PC-3 (cell line): Measurements from ENCODE around the gene CDKL5. TPM values are rescaled to one million over a fixed set of nuclear protein-coding genes. Genes with fewer than 3 reads are reported as not detected.
"Not testable (repeated sequence)": the region's sequence is repeated elsewhere in the genome, so short reads cannot be mapped to it uniquely, and the experiment has no call there.

ENCODE experiments used
- ATAC-seq: fragments of 200-7000 bp; cut with Tn5 transposase; 2 replicates; pipeline ENCODE4 v1.9.1; 2020; ENCODE audit warnings: mild to moderate bottlenecking, moderate library complexity
- BruUV-seq: library from RNA; stranded (reverse); fragments of 400-500 nt; replicated peaks from 2 replicates; lab custom pipeline; 2021; lab: Mats Ljungman, UMichigan
- CTCF ChIA-PET: fragments of 300-600 bp; sonication (Branson Sonifier 250); formaldehyde crosslinking; loops from one replicate; lab custom pipeline; 2022; ENCODE audit warnings: antibody characterized with exemption; lab: Charles Lee
- POLR2A ChIA-PET: fragments of 300-600 bp; sonication (Branson Sonifier 250); formaldehyde crosslinking; loops from one replicate; lab custom pipeline; 2022; ENCODE audit warnings: antibody characterized with exemption; ENCODE audit not compliant: unreplicated experiment; lab: Charles Lee
- DNase-seq: peaks from one replicate; pipeline ENCODE4 v3.0.0-alpha.2; 2015
- H2AFZ ChIP-seq: fragments of 300-600 bp; sonication (generic); 2 replicates; pipeline ENCODE4 v1.6.0; 2016; ENCODE audit warnings: antibody characterized with exemption, low read length
- H3F3A ChIP-seq: fragments of 300-600 bp; sonication (generic); one replicate; pipeline ENCODE4 v1.6.0; 2017; ENCODE audit warnings: antibody characterized with exemption, low read length, control low read depth, mild to moderate bottlenecking; ENCODE audit not compliant: unreplicated experiment
- H3K27ac ChIP-seq: fragments of 300-600 bp; sonication (generic); 2 replicates; pipeline ENCODE4 v1.5.1; 2016; ENCODE audit warnings: mild to moderate bottlenecking, low read length
- H3K27me3 ChIP-seq: fragments of 300-600 bp; sonication (generic); 2 replicates; pipeline ENCODE4 v1.6.1; 2016; ENCODE audit warnings: low read length, mixed read lengths
- H3K36me3 ChIP-seq: fragments of 300-600 bp; sonication (generic); 2 replicates; pipeline ENCODE4 v1.6.1; 2016; ENCODE audit warnings: low read depth, mixed run types, low read length, mixed read lengths
- H3K4me1 ChIP-seq: fragments of 300-600 bp; sonication (generic); 2 replicates; pipeline ENCODE4 v1.5.1; 2016; ENCODE audit warnings: low read length; ENCODE audit not compliant: insufficient read depth
- H3K4me2 ChIP-seq: fragments of 300-600 bp; sonication (generic); 2 replicates; pipeline ENCODE4 v1.6.0; 2016; ENCODE audit warnings: low read length
- H3K4me3 ChIP-seq: fragments of 300-600 bp; sonication (generic); 2 replicates; pipeline ENCODE4 v1.5.1; 2016; ENCODE audit warnings: mild to moderate bottlenecking, low read length, mixed read lengths
- H3K79me2 ChIP-seq: fragments of 300-600 bp; sonication (generic); 2 replicates; pipeline ENCODE4 v1.6.1; 2017; ENCODE audit warnings: low read length, mixed read lengths
- H3K9ac ChIP-seq: fragments of 300-600 bp; sonication (generic); 2 replicates; pipeline ENCODE4 v1.6.0; 2016; ENCODE audit warnings: mild to moderate bottlenecking, low read length
- H3K9me2 ChIP-seq: fragments of 300-600 bp; sonication (generic); replicated peaks from 2 replicates; pipeline ENCODE4 v1.6.1; 2016; ENCODE audit warnings: mixed run types, low read length, mixed read lengths
- H3K9me3 ChIP-seq: fragments of 300-600 bp; sonication (generic); 2 replicates; pipeline ENCODE4 v1.6.1; 2016; ENCODE audit warnings: low read length, mixed read lengths
- H4K20me1 ChIP-seq: fragments of 300-600 bp; sonication (generic); 2 replicates; pipeline ENCODE4 v1.6.1; 2016; ENCODE audit warnings: low read length, mixed read lengths
- EZH2 ChIP-seq: fragments of 300-600 bp; sonication (generic); IDR thresholded peaks from one replicate; pipeline ENCODE4 v1.6.1; 2017; ENCODE audit warnings: antibody characterized with exemption, mild to moderate bottlenecking, low read length; ENCODE audit not compliant: unreplicated experiment
- EZH2phosphoT487 ChIP-seq: fragments of 300-600 bp; sonication (generic); IDR thresholded peaks from 2 replicates; pipeline ENCODE4 v1.6.1; 2018; ENCODE audit warnings: mild to moderate bottlenecking, antibody characterized with exemption, low read length, borderline replicate concordance
- intact Hi-C: fragments of 100-400 bp; cut with micrococcal nuclease; formaldehyde crosslinking; loops from 2 replicates; pipeline ENCODE4 v1.9.0; 2023
- total RNA-seq: library from RNA; depleted of rRNA; stranded (reverse); fragments of >200 nt; gene quantifications from 2 replicates; pipeline ENCODE4 v1.2.3, GENCODE V29; 2014
- TF ChIP-seq, protein P1 (sequence below): fragments of 300-600 bp; sonication (generic); conservative IDR thresholded peaks from 2 replicates; pipeline ENCODE4 v1.5.1; 2017; ENCODE audit warnings: antibody characterized with exemption, low read depth, mild to moderate bottlenecking, low read length

Gene CDKL5
- total RNA-seq, 1 experiment from 2014 or later = 2.9 TPM

DNA sequence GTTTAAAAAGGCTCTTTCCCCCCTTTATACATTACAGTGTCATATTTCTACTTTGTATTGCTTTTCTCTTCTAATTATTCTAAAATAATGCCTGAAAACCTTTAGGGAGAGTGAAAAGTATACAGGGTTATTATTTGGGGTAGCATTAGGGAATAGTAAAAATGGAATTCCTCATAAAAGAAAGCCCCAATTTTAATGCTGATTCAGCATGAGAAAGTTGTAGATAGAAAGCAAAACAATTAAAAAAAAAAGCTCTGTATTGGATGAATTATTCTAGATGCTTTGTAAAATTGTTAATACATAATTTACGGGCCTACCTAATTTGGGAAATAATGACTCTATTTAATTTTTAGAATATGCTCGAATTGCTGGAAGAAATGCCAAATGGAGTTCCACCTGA is 154.1 kb downstream of the CDKL5 start:
- no peak for ATAC-seq
- H3K9me3 ChIP-seq = no peaks in the 10 kb centered on the region
- TF ChIP-seq EZH2 (no peak), EZH2phosphoT487 (no peak)
- TF ChIP-seq, protein P1, sequence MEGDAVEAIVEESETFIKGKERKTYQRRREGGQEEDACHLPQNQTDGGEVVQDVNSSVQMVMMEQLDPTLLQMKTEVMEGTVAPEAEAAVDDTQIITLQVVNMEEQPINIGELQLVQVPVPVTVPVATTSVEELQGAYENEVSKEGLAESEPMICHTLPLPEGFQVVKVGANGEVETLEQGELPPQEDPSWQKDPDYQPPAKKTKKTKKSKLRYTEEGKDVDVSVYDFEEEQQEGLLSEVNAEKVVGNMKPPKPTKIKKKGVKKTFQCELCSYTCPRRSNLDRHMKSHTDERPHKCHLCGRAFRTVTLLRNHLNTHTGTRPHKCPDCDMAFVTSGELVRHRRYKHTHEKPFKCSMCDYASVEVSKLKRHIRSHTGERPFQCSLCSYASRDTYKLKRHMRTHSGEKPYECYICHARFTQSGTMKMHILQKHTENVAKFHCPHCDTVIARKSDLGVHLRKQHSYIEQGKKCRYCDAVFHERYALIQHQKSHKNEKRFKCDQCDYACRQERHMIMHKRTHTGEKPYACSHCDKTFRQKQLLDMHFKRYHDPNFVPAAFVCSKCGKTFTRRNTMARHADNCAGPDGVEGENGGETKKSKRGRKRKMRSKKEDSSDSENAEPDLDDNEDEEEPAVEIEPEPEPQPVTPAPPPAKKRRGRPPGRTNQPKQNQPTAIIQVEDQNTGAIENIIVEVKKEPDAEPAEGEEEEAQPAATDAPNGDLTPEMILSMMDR = no peak
- H3K36me3 ChIP-seq = no peaks in the 10 kb centered on the region
- CTCF ChIA-PET = no interaction called here
- H3K4me2 ChIP-seq = no peak overlapping the region
- no peak overlapping the region for H3K27ac ChIP-seq
- no peaks in the 10 kb centered on the region for H3F3A ChIP-seq
- no peaks in the 10 kb centered on the region for H3K27me3 ChIP-seq
- POLR2A ChIA-PET = no interaction called here
- no peaks in the 10 kb centered on the region for H4K20me1 ChIP-seq
- H3K9me2 ChIP-seq = no peaks in the 10 kb centered on the region
- no peak overlapping the region for H3K4me3 ChIP-seq
- no peak for DNase-seq
- intact Hi-C loops = no loop called here
- no peak overlapping the region for H2AFZ ChIP-seq
- H3K4me1 ChIP-seq = peaks cover 4% of the 10 kb centered on the region; the same call in 1 of the 2 replicates
- BruUV-seq = no TSS peak
- no peaks in the 10 kb centered on the region for H3K79me2 ChIP-seq
- H3K9ac ChIP-seq = no peak overlapping the region

DNA sequence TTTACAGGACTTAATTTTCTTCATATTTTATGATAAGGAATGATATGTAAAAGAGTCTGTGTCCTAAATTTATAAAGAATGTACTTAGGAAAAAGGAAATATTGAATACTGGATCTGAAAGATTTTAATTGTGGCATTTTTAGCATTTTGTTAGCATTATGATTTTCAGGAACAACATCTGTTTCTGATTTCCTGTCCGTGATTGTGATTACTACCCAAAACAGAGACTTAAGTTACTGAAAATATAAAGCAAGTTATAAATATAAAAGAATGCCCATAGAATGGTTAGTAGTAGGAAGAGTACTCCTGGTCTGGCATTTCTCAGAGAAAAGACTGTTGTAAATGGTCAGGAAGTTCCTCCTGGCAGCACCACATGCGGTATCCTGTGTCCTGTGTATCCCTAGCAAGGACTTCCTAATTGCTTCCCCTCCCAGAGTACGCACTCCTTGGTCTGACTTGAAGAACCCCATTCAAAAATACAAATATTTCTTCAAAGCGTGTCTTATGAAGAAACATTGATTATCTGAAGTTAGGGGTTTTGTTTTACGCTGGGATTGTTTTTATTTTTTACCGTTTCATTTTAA is 157.6 kb downstream of the CDKL5 start:
- Histone ChIP-seq H3K27ac (no peak overlapping the region), H3K9me3 (no peaks in the 10 kb centered on the region), H4K20me1 (no peaks in the 10 kb centered on the region), H3K27me3 (no peaks in the 10 kb centered on the region), H3K79me2 (no peaks in the 10 kb centered on the region), H3K36me3 (no peaks in the 10 kb centered on the region), H3F3A (no peaks in the 10 kb centered on the region), H3K9ac (no peak overlapping the region), H2AFZ (no peak overlapping the region), H3K9me2 (no peaks in the 10 kb centered on the region), H3K4me3 (no peak overlapping the region), H3K4me2 (no peak overlapping the region), H3K4me1 (no peaks in the 10 kb centered on the region)
- no peak for TF ChIP-seq EZH2
- TF ChIP-seq, protein P1 = no peak
- no peak for TF ChIP-seq EZH2phosphoT487
- ATAC-seq (no peak), DNase-seq (no peak)
- CTCF ChIA-PET = no interaction called here
- POLR2A ChIA-PET = no interaction called here
- BruUV-seq = no TSS peak
- intact Hi-C loops = no loop called here

DNA sequence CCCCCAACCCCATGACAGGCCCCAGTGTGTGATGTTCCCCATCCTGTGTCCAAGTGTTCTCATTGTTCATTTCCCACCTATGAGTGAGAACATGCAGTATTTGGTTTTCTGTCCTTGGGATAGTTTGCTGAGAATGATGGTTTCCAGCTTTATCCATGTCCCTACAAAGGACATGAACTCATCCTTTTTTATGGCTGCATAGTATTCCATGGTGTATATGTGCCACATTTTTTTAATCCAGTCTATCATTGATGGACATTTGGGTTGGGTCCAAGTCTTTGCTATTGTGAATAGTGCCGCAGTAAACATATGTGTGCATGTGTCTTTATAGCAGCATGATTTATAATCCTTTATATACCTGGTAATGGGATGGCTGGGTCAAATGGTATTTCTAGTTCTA is 163.9 kb downstream of the CDKL5 start:
- intact Hi-C loops, H3K27ac ChIP-seq, H3K9me3 ChIP-seq, H3K9me2 ChIP-seq, H3K9ac ChIP-seq, CTCF ChIA-PET, H3K4me1 ChIP-seq, H3K4me2 ChIP-seq, BruUV-seq, H3K79me2 ChIP-seq, DNase-seq, ATAC-seq, POLR2A ChIA-PET, H3K27me3 ChIP-seq, H3K4me3 ChIP-seq, H2AFZ ChIP-seq, H3F3A ChIP-seq, H3K36me3 ChIP-seq, H4K20me1 ChIP-seq: not testable (repeated sequence)
